Epithelial cell of proximal tubule (primary cell): ENCODE measurements around the gene SLC16A8. TPM values are rescaled to one million over a fixed set of nuclear protein-coding genes. Genes with fewer than 3 reads are reported as not detected.

Experiments used
- DNase-seq: peaks from one replicate; pipeline ENCODE4 v3.0.0-alpha.2; 2011; ENCODE audit warnings: low read depth
- H3K4me3 ChIP-seq: 2 replicates; pipeline ENCODE4 v1.5.1; 2011; ENCODE audit warnings: low read depth, mild to moderate bottlenecking, low read length
- total RNA-seq: library from RNA; depleted of rRNA; stranded (reverse); fragments of >200 nt; gene quantifications from 2 replicates; pipeline ENCODE4 v1.2.3, GENCODE V29; 2015
- TF ChIP-seq, protein P1 (sequence below): conservative IDR thresholded peaks from 2 replicates; pipeline ENCODE4 v1.5.1; 2012; ENCODE audit warnings: low read depth, mild to moderate bottlenecking, low read length

The SLC16A8 gene
- total RNA-seq, 1 donor from 2014 or later = 0.06 TPM

GRCh38 chr22:38129021-38129420 is 45.0 kb upstream of the SLC16A8 start:
- no peak for DNase-seq
- TF ChIP-seq, protein P1, sequence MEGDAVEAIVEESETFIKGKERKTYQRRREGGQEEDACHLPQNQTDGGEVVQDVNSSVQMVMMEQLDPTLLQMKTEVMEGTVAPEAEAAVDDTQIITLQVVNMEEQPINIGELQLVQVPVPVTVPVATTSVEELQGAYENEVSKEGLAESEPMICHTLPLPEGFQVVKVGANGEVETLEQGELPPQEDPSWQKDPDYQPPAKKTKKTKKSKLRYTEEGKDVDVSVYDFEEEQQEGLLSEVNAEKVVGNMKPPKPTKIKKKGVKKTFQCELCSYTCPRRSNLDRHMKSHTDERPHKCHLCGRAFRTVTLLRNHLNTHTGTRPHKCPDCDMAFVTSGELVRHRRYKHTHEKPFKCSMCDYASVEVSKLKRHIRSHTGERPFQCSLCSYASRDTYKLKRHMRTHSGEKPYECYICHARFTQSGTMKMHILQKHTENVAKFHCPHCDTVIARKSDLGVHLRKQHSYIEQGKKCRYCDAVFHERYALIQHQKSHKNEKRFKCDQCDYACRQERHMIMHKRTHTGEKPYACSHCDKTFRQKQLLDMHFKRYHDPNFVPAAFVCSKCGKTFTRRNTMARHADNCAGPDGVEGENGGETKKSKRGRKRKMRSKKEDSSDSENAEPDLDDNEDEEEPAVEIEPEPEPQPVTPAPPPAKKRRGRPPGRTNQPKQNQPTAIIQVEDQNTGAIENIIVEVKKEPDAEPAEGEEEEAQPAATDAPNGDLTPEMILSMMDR = no peak
- no peak overlapping the region for H3K4me3 ChIP-seq

GRCh38 chr22:38127869-38128268 is 43.9 kb upstream of the SLC16A8 start:
- TF ChIP-seq, protein P1 = no peak
- DNase-seq = no peak
- no peak overlapping the region for H3K4me3 ChIP-seq

DNA sequence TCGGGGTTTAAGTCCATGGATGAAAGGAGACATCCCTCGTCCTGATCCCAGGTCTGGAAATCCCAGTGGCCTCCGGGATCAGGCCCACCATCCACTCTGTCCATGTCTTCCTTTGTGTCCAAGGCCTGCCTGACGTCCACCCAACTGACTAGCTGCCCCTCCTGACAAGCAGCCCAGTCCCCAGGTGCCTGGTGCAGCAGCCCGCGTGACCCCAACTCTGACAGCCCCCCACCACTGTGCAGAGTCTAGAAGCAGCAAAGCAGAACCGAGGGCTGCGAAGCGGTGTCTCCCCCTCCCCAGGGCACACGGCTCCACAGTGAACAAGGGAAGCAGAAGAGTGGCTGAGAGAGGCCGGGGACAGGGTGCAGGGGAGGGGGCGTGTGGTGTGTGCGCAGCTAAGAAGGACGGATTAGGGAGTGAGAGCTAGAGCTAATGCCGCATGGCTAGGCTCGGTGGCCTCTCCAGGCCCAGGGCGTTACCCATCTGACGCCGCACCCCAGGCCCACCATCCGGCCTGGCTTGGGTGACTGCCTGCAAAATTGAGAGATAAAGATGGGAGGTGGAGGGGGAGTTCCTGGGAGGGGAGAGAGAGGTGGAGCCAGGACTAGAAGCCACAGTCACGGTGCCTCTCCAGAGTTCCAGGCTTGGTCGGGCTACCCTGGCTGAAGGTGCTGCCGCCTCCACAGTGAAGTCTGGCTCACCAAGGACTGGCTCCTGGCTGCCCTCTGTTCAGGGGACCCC is 43.1 kb upstream of the SLC16A8 start:
- TF ChIP-seq, protein P1 = no peak
- H3K4me3 ChIP-seq = no peak overlapping the region
- DNase-seq = no peak

- TF ChIP-seq, protein P1 = no peak
- H3K4me3 ChIP-seq = no peak overlapping the region
- no peak for DNase-seq
These were observed 41.8 kb upstream of the SLC16A8 start for GRCh38 chr22:38125751-38126201.

GRCh38 chr22:38125038-38125610 is 41.1 kb upstream of the SLC16A8 start:
- TF ChIP-seq, protein P1 = no peak
- DNase-seq = no peak
- H3K4me3 ChIP-seq = no peak overlapping the region

DNA sequence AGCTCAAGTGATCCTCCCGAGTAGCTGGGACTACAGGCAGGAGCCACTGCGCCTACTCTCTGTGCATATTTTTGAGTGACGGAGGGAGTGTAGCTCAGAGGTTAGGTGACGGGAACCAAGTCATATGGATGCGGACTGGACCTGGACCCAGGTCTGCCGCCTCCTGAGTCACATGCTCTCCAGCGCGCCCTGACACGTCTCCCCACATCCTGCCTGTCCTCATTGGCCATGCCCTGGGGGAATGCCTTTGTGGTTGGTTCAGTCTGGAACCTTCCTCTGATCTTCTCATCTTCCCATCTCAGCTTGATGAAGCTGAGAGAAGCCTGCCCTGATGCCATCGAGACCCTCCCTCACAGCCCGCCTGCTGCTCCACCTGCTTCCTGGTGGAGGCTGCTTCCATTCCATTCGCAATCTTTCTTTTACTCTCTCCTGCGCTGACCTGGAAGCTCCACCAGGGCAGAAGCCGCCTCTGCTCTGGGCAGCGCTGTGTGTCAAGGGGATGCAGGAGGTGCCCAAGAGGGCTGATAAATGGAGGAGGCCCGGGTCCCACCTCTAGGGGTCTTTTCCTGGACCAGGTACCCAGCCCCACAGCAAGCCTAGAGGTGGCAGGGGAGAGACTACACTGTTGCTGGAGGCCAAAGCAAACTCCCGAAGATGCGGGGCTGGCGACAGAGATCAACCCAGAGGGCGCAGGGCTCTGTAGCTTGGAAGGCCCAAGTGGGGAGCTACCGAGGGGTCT is 40.4 kb upstream of the SLC16A8 start:
- no peak overlapping the region for H3K4me3 ChIP-seq
- DNase-seq = no peak
- TF ChIP-seq, protein P1 = peak; percentile 7
